Measurements from ENCODE around the gene ZNF844.
"Not testable (repeated sequence)": the region's sequence is repeated elsewhere in the genome, so short reads cannot be mapped to it uniquely, and the experiment has no call there.

Gene ZNF844

GRCh38 chr19:12077375-12077774, 12.8 kb downstream of the ZNF844 start:
- DNase-seq (ENCODE audit: low spot score): no peak
- no peak for TF ChIP-seq CTCF (IDR thresholded peaks at IDR 0.05; ENCODE audit: extremely low read depth, missing control alignments)

- not testable (repeated sequence) for DNase-seq (ENCODE audit: low spot score)
Observed at GRCh38 chr19:12083336-12083735, 18.8 kb downstream of the ZNF844 start.

- no peak for TF ChIP-seq CTCF (IDR thresholded peaks at IDR 0.05; ENCODE audit: extremely low read depth, missing control alignments)
- no peak for DNase-seq (ENCODE audit: low spot score)
Observed at GRCh38 chr19:12085074-12085818, 20.7 kb downstream of the ZNF844 start.

GRCh38 chr19:12090807-12091206, 26.3 kb downstream of the ZNF844 start:
- peak; percentile 72 for DNase-seq (ENCODE audit: low spot score)
- TF ChIP-seq CTCF (IDR thresholded peaks at IDR 0.05; ENCODE audit: extremely low read depth, missing control alignments): peak; percentile 48

GRCh38 chr19:12092065-12092867, 27.7 kb downstream of the ZNF844 start:
- peak; percentile 88 for DNase-seq (ENCODE audit: low spot score)
- no peak for TF ChIP-seq CTCF (IDR thresholded peaks at IDR 0.05; ENCODE audit: extremely low read depth, missing control alignments)

GRCh38 chr19:12092956-12093355, 28.4 kb downstream of the ZNF844 start:
- TF ChIP-seq CTCF (IDR thresholded peaks at IDR 0.05; ENCODE audit: extremely low read depth, missing control alignments): no peak
- no peak for DNase-seq (ENCODE audit: low spot score)

GRCh38 chr19:12093777-12094176, 29.2 kb downstream of the ZNF844 start:
- peak; percentile 70 for DNase-seq (ENCODE audit: low spot score)
- no peak for TF ChIP-seq CTCF (IDR thresholded peaks at IDR 0.05; ENCODE audit: extremely low read depth, missing control alignments)

Data from GM20000 (cell line).